Brain microvascular endothelial cell (primary cell): ENCODE data around the gene TIGD6.

Experiments used
- DNase-seq: peaks from one replicate; pipeline ENCODE4 v3.0.0-alpha.2; 2020
- H3K27ac ChIP-seq: fragments of 250-450 bp; sonication (Bioruptor Pico); 2 replicates; pipeline ENCODE4 v1.5.1; 2020; ENCODE audit warnings: mild to moderate bottlenecking, moderate library complexity
- H3K27me3 ChIP-seq: fragments of 250-450 bp; sonication (Bioruptor Pico); replicated peaks from 2 replicates; pipeline ENCODE4 v1.5.1; 2020; ENCODE audit warnings: mild to moderate bottlenecking
- H3K36me3 ChIP-seq: fragments of 250-450 bp; sonication (Bioruptor Pico); replicated peaks from 2 replicates; pipeline ENCODE4 v1.5.1; 2020; ENCODE audit warnings: mild to moderate bottlenecking
- H3K4me3 ChIP-seq: 2 replicates; pipeline ENCODE4 v1.5.1; 2011; ENCODE audit warnings: low read depth, mild to moderate bottlenecking, control low read depth, low read length, moderate library complexity
- CTCF ChIP-seq: IDR thresholded peaks from 2 replicates; pipeline ENCODE4 v1.5.1; 2011; ENCODE audit warnings: low read depth, mild to moderate bottlenecking, moderate library complexity, low read length, control low read depth, inconsistent platforms; ENCODE audit errors: missing control alignments
- in situ Hi-C: cut with HindIII; loops from 2 replicates; pipeline ENCODE4 v1.10.0; 2017; ENCODE audit warnings: low sequenced_read_pairs, low pct_ligation_motif_present

TIGD6 gene

DNA sequence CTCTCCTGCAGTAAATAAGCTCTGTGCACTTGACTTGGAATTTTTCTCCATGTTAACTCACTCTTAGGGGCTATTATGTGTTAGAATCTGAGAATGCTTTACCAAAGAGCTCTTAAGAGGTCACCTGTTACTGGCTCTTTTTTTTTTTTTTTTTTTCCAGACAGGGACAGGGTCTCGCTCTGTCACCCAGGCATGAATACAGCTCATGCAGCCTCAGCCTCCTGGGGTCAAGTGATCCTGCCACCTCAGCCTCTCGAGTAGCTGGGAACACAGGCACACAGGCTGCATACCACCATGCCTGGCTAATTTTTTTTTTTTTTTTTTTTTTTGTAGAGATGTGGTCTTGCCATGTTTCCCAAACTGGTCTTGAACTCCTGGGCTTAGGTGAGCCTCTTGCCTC lies 22.2 kb upstream of the TIGD6 start:
- no peaks in the 10 kb centered on the region for H3K27me3 ChIP-seq
- no peak overlapping the region for H3K4me3 ChIP-seq
- H3K36me3 ChIP-seq, result peaks cover 60% of the 10 kb centered on the region
- in situ Hi-C loops, result no loop called here
- no peak for DNase-seq
- no peak for TF ChIP-seq CTCF
- H3K27ac ChIP-seq, result peak overlapping the region; percentile 91

- Histone ChIP-seq H3K36me3 (peaks cover 59% of the 10 kb centered on the region), H3K4me3 (no peak overlapping the region), H3K27ac (peak overlapping the region; percentile 91)
These were observed 21.7 kb upstream of the TIGD6 start for GRCh38 chr5:150022158-150022531.

DNA sequence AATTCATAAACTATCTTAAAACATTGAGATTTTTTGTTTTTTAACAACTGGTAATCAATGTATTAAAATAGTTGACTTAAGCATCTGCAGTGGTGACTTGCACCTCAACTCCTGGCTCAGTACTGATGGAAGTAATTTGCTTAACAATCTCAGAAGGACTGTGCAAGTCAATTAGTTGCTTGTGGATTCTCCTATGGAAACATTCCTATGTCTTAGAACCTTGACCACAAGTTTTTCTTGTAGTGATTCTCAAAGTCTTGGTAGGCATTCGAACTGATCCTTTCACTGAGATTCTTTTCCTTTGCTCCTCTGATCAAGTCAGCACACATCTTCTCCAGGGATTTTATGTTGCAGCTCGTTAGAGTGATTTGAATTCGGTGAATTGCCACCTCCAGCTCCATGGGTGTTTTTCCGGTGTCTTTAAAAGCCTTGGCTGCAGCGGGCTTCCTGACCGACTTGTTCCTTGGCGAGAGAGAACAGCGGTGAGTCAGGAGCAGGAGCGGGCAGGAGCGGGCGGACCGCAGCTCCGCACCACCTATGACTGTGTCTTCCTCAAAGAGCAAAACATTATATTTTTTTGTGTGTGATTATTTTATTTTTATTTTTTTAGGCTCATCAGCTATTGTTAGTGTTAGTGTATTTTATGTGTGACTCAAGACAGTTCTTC lies 21.2 kb upstream of the TIGD6 start:
- H3K4me3 ChIP-seq, result no peak overlapping the region
- H3K27me3 ChIP-seq, result no peaks in the 10 kb centered on the region
- peak; percentile 77 for DNase-seq
- H3K36me3 ChIP-seq, result peaks cover 54% of the 10 kb centered on the region
- in situ Hi-C loops, result no loop called here
- TF ChIP-seq CTCF, result no peak
- H3K27ac ChIP-seq, result peak overlapping the region; percentile 91

More at GRCh38 chr5:150022158-150022531, 21.7 kb upstream of the TIGD6 start:
- peak; percentile 79 for DNase-seq
- no peaks in the 10 kb centered on the region for H3K27me3 ChIP-seq
- in situ Hi-C loops, result no loop called here
- no peak for TF ChIP-seq CTCF

GRCh38 chr5:150020249-150020648 lies 19.8 kb upstream of the TIGD6 start:
- H3K4me3 ChIP-seq, result no peak overlapping the region
- DNase-seq, result no peak
- in situ Hi-C loops, result no loop called here
- peaks cover 50% of the 10 kb centered on the region for H3K36me3 ChIP-seq
- no peaks in the 10 kb centered on the region for H3K27me3 ChIP-seq
- no peak overlapping the region for H3K27ac ChIP-seq
- TF ChIP-seq CTCF, result no peak

GRCh38 chr5:150017226-150018005 lies 17.0 kb upstream of the TIGD6 start:
- in situ Hi-C loops, result no loop called here
- DNase-seq, result no peak
- no peak for TF ChIP-seq CTCF
- Histone ChIP-seq H3K27ac (peak overlapping the region; percentile 50), H3K4me3 (no peak overlapping the region), H3K27me3 (no peaks in the 10 kb centered on the region), H3K36me3 (peaks cover 58% of the 10 kb centered on the region)

DNA sequence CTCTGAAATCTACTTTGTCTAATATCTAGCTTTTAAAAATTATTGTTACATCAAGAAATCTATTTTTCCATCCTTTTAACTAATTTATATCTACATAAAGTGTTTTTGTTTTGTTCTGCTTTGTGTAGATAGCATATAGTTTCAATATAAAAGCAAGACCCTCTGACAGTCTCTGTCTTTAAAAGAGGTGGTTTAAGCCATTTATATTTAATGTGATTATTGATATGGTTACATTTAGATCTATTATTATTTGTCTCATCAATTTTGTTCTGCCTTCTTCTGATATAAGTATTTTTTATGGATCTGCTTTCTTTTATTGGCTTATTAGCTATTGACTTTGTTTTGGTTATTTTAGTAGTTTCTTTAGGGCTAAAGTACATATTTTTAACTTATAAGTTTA lies 16.1 kb upstream of the TIGD6 start:
- DNase-seq, result no peak
- in situ Hi-C loops, result no loop called here
- no peaks in the 10 kb centered on the region for H3K27me3 ChIP-seq
- peaks cover 66% of the 10 kb centered on the region for H3K36me3 ChIP-seq
- no peak overlapping the region for H3K27ac ChIP-seq
- TF ChIP-seq CTCF, result no peak
- no peak overlapping the region for H3K4me3 ChIP-seq
